22Rv1 (cell line): ENCODE results near the gene SLC5A11.

Experiments used
- ZFX ChIP-seq: fragments of 450-650 bp; IDR thresholded peaks from 2 replicates; pipeline ENCODE4 v1.6.1; 2017; ENCODE audit warnings: antibody characterized with exemption, borderline replicate concordance
- TF ChIP-seq, protein P1 (sequence below): fragments of 450-650 bp; IDR thresholded peaks from 2 replicates; pipeline ENCODE4 v1.5.1; 2017; ENCODE audit warnings: mild to moderate bottlenecking

DNA sequence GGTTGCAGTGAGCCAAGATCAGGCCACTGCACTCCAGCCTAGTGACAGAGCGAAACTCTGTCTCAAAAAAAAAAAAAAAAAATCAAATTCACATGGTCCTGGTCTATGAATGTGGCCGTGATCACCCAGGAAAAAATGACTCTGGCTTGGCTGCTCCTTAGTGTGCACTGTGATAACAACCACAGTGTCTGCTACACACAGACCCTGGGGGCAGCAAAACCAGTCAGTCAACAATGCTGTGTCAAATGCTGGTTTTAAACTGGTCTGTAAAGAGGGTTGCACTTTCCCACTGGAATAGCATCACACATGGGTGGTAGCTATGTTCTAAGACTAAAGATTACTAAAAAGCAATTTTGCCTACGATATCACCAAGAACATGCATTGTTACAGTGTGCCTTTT is 98.4 kb downstream of the SLC5A11 start:
- TF ChIP-seq, protein P1, sequence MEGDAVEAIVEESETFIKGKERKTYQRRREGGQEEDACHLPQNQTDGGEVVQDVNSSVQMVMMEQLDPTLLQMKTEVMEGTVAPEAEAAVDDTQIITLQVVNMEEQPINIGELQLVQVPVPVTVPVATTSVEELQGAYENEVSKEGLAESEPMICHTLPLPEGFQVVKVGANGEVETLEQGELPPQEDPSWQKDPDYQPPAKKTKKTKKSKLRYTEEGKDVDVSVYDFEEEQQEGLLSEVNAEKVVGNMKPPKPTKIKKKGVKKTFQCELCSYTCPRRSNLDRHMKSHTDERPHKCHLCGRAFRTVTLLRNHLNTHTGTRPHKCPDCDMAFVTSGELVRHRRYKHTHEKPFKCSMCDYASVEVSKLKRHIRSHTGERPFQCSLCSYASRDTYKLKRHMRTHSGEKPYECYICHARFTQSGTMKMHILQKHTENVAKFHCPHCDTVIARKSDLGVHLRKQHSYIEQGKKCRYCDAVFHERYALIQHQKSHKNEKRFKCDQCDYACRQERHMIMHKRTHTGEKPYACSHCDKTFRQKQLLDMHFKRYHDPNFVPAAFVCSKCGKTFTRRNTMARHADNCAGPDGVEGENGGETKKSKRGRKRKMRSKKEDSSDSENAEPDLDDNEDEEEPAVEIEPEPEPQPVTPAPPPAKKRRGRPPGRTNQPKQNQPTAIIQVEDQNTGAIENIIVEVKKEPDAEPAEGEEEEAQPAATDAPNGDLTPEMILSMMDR, result no peak
- TF ChIP-seq ZFX, result no peak
